K562 (cell line): ENCODE data around the gene ETS2. TPM values are rescaled to one million over a fixed set of nuclear protein-coding genes. Genes with fewer than 3 reads are reported as not detected.
A peak's percentile ranks its signal among the peaks of the same experiment; 100 is the strongest.

Source experiments
- ATAC-seq: fragments of 200-7000 bp; cut with Tn5 transposase; 3 replicates; pipeline ENCODE4 v1.9.1; 2020; ENCODE audit warnings: moderate library complexity
- BruUV-seq: library from RNA; stranded (reverse); fragments of 400-500 nt; replicated peaks from 2 replicates; lab custom pipeline; 2021; lab: Mats Ljungman, UMichigan
- CTCF ChIA-PET: fragments of 300-600 bp; formaldehyde crosslinking; extraction: SDS; loops from one replicate; lab custom pipeline; 2021; ENCODE audit warnings: low intra/inter-chr PET ratio; lab: Yijun Ruan, JAX
- POLR2A ChIA-PET: fragments of 300-600, 350-650 bp; sonication (Branson Sonifier 250); formaldehyde crosslinking; extraction: SDS; loops from one replicate; lab custom pipeline; 2021; ENCODE audit warnings: antibody characterized with exemption, inconsistent platforms; lab: Yijun Ruan, JAX
- DNase-seq, 4 experiments: peaks; one replicate each; pipeline versions ENCODE4 v3.0.0 to v3.0.0-alpha.2; 2011 to 2018; ENCODE audit warnings: low spot score in 3 of 4, mixed read lengths in 3 of 4; ENCODE audit errors: extremely low read depth in 1 of 4
- FAIRE-seq: peaks from 2 replicates; lab custom pipeline; 2011; peaks lifted over from hg19 to GRCh38; lab: Jason Lieb, UNC
- H2AFZ ChIP-seq: 2 replicates; pipeline ENCODE4 v1.6.0; 2011; ENCODE audit warnings: low read depth, low read length, control low read depth, inconsistent platforms
- H3K27ac ChIP-seq: fragments of 200-600 bp; 3 replicates; pipeline ENCODE4 v1.8.0; 2011; ENCODE audit warnings: low read depth, mild to moderate bottlenecking, control low read depth, inconsistent platforms, low read length, moderate library complexity, mixed read lengths; ENCODE audit errors: extremely low read depth
- H3K27me3 ChIP-seq, 2 experiments: fragments of 300-600 bp in 1 of 2; 2 replicates in 1 of 2; 3 replicates in 1 of 2; pipeline versions ENCODE4 v1.6.0 to v1.8.0; 2011; ENCODE audit warnings: inconsistent platforms in 2 of 2, low read length in 2 of 2, mild to moderate bottlenecking in 1 of 2, mixed read lengths in 1 of 2, moderate library complexity in 1 of 2; ENCODE audit not compliant: control insufficient read depth in 2 of 2, insufficient read depth in 2 of 2
- H3K36me3 ChIP-seq: fragments of 300-600 bp; 3 replicates; pipeline ENCODE4 v1.8.0; 2011; ENCODE audit warnings: mild to moderate bottlenecking, low read length, inconsistent platforms; ENCODE audit not compliant: control insufficient read depth, insufficient read depth
- H3K4me1 ChIP-seq, 2 experiments: fragments of 200-600 bp in 1 of 2; replicated peaks in 1 of 2; 2 replicates in 1 of 2; 3 replicates in 1 of 2; pipeline versions ENCODE4 v1.5.1 to v1.8.0; 2011; ENCODE audit warnings: inconsistent platforms in 2 of 2, low read length in 2 of 2, mild to moderate bottlenecking in 1 of 2, mixed read lengths in 1 of 2, moderate library complexity in 1 of 2; ENCODE audit not compliant: control insufficient read depth in 2 of 2, insufficient read depth in 2 of 2
- H3K4me2 ChIP-seq: 2 replicates; pipeline ENCODE4 v1.6.1; 2011; ENCODE audit warnings: low read length, control low read depth, inconsistent platforms, mixed read lengths; ENCODE audit not compliant: insufficient read depth
- H3K4me3 ChIP-seq: fragments of 200-600 bp; sonication (generic), shearing (Covaris generic); 2 replicates; pipeline ENCODE4 v1.5.1; 2016; ENCODE audit warnings: control low read depth, inconsistent platforms
- H3K79me2 ChIP-seq: fragments of 200-600 bp; 3 replicates; pipeline ENCODE4 v1.8.0; 2011; ENCODE audit warnings: low read length, inconsistent platforms; ENCODE audit not compliant: control insufficient read depth, insufficient read depth
- H3K9ac ChIP-seq, 2 experiments: 2 replicates each; pipeline versions ENCODE4 v1.6.0 to v1.6.1; 2011; ENCODE audit warnings: low read depth in 2 of 2, low read length in 2 of 2, control low read depth in 1 of 2, inconsistent platforms in 1 of 2, mild to moderate bottlenecking in 1 of 2, mixed read lengths in 1 of 2; ENCODE audit not compliant: insufficient read depth in 1 of 2
- H3K9me1 ChIP-seq: one replicate; pipeline ENCODE4 v1.6.0; 2011; ENCODE audit warnings: inconsistent platforms, mild to moderate bottlenecking, low read length, moderate library complexity; ENCODE audit not compliant: control insufficient read depth, insufficient read depth
- H3K9me3 ChIP-seq: replicated peaks from 2 replicates; pipeline ENCODE4 v1.5.1; 2011; ENCODE audit warnings: low read depth, low read length, inconsistent platforms; ENCODE audit not compliant: control insufficient read depth, insufficient read depth
- H4K20me1 ChIP-seq: replicated peaks from 2 replicates; pipeline ENCODE4 v1.6.1; 2011; ENCODE audit warnings: low read length, inconsistent platforms, mixed read lengths; ENCODE audit not compliant: control insufficient read depth, insufficient read depth
- BDP1 ChIP-seq: IDR thresholded peaks from 3 replicates; pipeline ENCODE4 v1.6.1; 2011; ENCODE audit not compliant: insufficient read length, insufficient read depth
- BHLHE40 ChIP-seq: IDR thresholded peaks from 2 replicates; pipeline ENCODE4 v1.6.1; 2011; ENCODE audit warnings: low read length, improper control_type of control experiment
- CCAR2 ChIP-seq: fragments of 200-400 bp; formaldehyde crosslinking; IDR thresholded peaks from 2 replicates; pipeline ENCODE4 v1.6.1; 2017; ENCODE audit warnings: mild to moderate bottlenecking, low read depth, low read length
- GATAD2A ChIP-seq: fragments of 450-650 bp; IDR thresholded peaks from 2 replicates; pipeline ENCODE4 v1.6.1; 2017
- LCOR ChIP-seq: sonication (generic); formaldehyde crosslinking; IDR thresholded peaks from 2 replicates; pipeline ENCODE4 v1.8.0; 2022; ENCODE audit warnings: mild to moderate bottlenecking, missing genetic modification reagents
- MECOM ChIP-seq: fragments of 250-450 bp; sonication (Bioruptor Pico); IDR thresholded peaks from 2 replicates; pipeline ENCODE4 v1.8.0; 2022; ENCODE audit warnings: inconsistent platforms
- NCOA1 ChIP-seq: fragments of 450-650 bp; IDR thresholded peaks from 2 replicates; pipeline ENCODE4 v1.6.1; 2016; ENCODE audit warnings: low read depth
- NFE2L1 ChIP-seq: fragments of 450-650 bp; IDR thresholded peaks from 2 replicates; pipeline ENCODE4 v1.6.1; 2016; ENCODE audit warnings: missing genetic modification characterization, low read depth, mild to moderate bottlenecking, missing compliant biosample characterization, moderate library complexity, borderline replicate concordance
- NFRKB ChIP-seq: fragments of 450-650 bp; IDR thresholded peaks from 2 replicates; pipeline ENCODE4 v1.6.1; 2016; ENCODE audit warnings: low read depth
- RBM15 ChIP-seq: fragments of 200-400 bp; formaldehyde crosslinking; IDR thresholded peaks from 2 replicates; pipeline ENCODE4 v1.6.1; 2018; ENCODE audit warnings: mild to moderate bottlenecking, low read length, moderate library complexity; ENCODE audit not compliant: insufficient read depth
- RHOXF2B ChIP-seq: fragments of 250-450 bp; sonication (Bioruptor Pico); conservative IDR thresholded peaks from 2 replicates; pipeline ENCODE4 v1.5.1; 2021
- SMARCA5 ChIP-seq: fragments of 450-650 bp; IDR thresholded peaks from 2 replicates; pipeline ENCODE4 v1.6.1; 2016
- SMC3 ChIP-seq: conservative IDR thresholded peaks from 2 replicates; pipeline ENCODE4 v1.6.1; 2011; ENCODE audit warnings: low read depth, low read length, improper control_type of control experiment; ENCODE audit not compliant: insufficient read depth
- WHSC1 ChIP-seq: IDR thresholded peaks from one replicate; pipeline ENCODE4 v1.6.1; 2012; ENCODE audit warnings: low read length, control low read depth, inconsistent platforms
- ZKSCAN3 ChIP-seq: fragments of 250-450 bp; sonication (Bioruptor Pico); IDR thresholded peaks from 2 replicates; pipeline ENCODE4 v1.4.0; 2020
- ZNF224 ChIP-seq: sonication (generic); formaldehyde crosslinking; IDR thresholded peaks from 2 replicates; pipeline ENCODE4 v1.8.0; 2022; ENCODE audit warnings: mild to moderate bottlenecking, missing genetic modification reagents
- WGBS: fragments of 100-300 bp; shearing (Covaris generic); methylation state at CpG from one replicate; pipeline ENCODE4 v1.1.6; 2016; ENCODE audit warnings: low coverage, mixed read lengths; ENCODE audit not compliant: insufficient coverage; ENCODE audit errors: missing lambda C conversion rate; 5-methylcytosine and 5-hydroxymethylcytosine counted together
- in situ Hi-C: fragments of 300-500 bp; cut with MboI; formaldehyde crosslinking; loops from 4 replicates; pipeline ENCODE4 v1.15.0; 2018; ENCODE audit warnings: inconsistent platforms, mixed read lengths
- intact Hi-C: fragments of 100-400 bp; cut with micrococcal nuclease; formaldehyde crosslinking; loops from 2 replicates; pipeline ENCODE4 v1.14.2; 2022
- polyA plus RNA-seq, 8 experiments: library from polyadenylated mRNA; depleted of rRNA in 4 of 8; stranded (reverse) in 5 of 8; unstranded in 3 of 8; fragments of >200 nt; fragmentation: Nextera tagmentation in 2 of 8; fragmentation: Illumina TruSeq in 1 of 8; extraction: Ambion mirVana in 2 of 8; extraction: Trizol in 1 of 8; gene quantifications; 2 replicates each; pipeline versions ENCODE4 v1.2.1 to v1.2.3, GENCODE V29; 2011 to 2014; ENCODE audit warnings: inconsistent platforms in 1 of 8, missing spikeins in 1 of 8
- total RNA-seq, 7 experiments: library from RNA; depleted of rRNA in 6 of 7; stranded (reverse); fragments of >200 nt in 6 of 7; fragmentation: Illumina TruSeq in 2 of 7; extraction: Trizol in 2 of 7; gene quantifications; 2 replicates each; pipeline versions ENCODE4 v1.2.1 to v1.2.3, GENCODE V29; 2011 to 2021; ENCODE audit warnings: low replicate concordance in 1 of 7
- TF ChIP-seq, protein P1 (sequence below): sonication (generic); formaldehyde crosslinking; IDR thresholded peaks from 2 replicates; pipeline ENCODE4 v1.8.1; 2023; ENCODE audit warnings: mild to moderate bottlenecking, missing genetic modification reagents, moderate library complexity
- TF ChIP-seq, protein P2 (sequence below): fragments of 450-650 bp; formaldehyde crosslinking; IDR thresholded peaks from 2 replicates; pipeline ENCODE4 v1.4.0; 2020; ENCODE audit warnings: mild to moderate bottlenecking, moderate library complexity
- TF ChIP-seq, protein P3 (sequence below): fragments of 250-450 bp; sonication (Bioruptor Pico); IDR thresholded peaks from 2 replicates; pipeline ENCODE4 v1.4.0; 2020; ENCODE audit warnings: mild to moderate bottlenecking, moderate library complexity, borderline replicate concordance

Gene ETS2
- total and polyA plus RNA-seq, 9 of the 15 experiments (the other 6 are each of a cell fraction or from before 2014, with no cell fraction given) = 1.7 to 24.4 (median 12.2) TPM

DNA sequence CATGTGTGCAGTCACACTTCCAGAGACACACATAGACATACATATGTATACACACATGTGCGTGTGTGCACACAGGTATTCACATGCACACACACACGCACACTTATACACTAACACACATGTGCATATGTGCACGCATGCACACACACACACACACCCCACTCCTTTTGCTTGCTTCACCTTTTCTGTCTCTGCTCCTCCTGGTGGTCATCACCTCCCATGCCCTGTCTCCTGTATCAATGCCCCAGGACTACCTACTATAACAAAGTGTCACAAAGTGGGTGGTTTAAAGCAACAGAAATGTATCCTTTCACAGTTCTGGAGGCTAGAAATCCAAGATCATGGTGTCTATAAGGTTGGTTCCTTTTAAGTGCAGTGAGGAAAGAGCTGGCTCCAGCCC lies 27.4 kb downstream of the ETS2 start (continued):
- 0 out of 2 replicates have a peak, but pooled peaks have one; percentile 21 for TF ChIP-seq RHOXF2B (CRISPR knock-in tag)
- TF ChIP-seq SMARCA5 = peak; percentile 15; the same call in 1 of the 2 replicates
- TF ChIP-seq SMC3 = peak; percentile 30; the same call in 1 of the 2 replicates
- peak; percentile 34; the same call in 1 of the 2 replicates for TF ChIP-seq NFRKB
- TF ChIP-seq LCOR (CRISPR knock-in tag) = no peak
- TF ChIP-seq NCOA1 = no peak
- TF ChIP-seq BHLHE40 = peak; percentile 23; the same call in 1 of the 2 replicates

DNA sequence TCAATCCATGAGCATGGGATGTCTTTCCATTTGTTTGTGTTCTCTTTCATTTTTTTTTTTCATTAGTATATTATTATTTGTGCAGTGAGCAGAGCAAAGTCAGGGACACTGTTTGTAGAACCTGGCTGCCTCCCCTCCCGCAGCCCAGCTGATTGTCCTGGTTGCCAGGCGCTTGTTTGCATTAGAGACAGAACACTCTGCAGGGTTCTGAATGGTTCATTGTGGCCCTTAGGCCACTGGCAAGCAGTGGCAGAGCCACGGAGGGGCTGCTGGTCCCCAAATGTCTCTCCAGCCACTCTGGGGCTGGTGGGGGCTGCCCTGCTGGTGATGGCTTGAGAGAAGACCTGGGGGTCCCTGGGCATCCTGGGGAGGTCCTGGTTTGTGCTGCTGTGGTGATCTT lies 29.0 kb downstream of the ETS2 start:
- no peak for FAIRE-seq
- ATAC-seq = no peak
- Histone ChIP-seq H3K4me3 (no peak overlapping the region), H3K79me2 (no peaks in the 10 kb centered on the region), H2AFZ (no peak overlapping the region), H3K36me3 (no peaks in the 10 kb centered on the region), H3K9me3 (no peaks in the 10 kb centered on the region), H3K27me3 (no peaks in the 10 kb centered on the region), H3K9me1 (no peaks in the 10 kb centered on the region), H3K4me1 (peaks cover 3 to 38% of the 10 kb centered on the region in 2 experiments; a peak in 4 of 5 replicates), H3K9ac (no peak overlapping the region), H3K4me2 (no peak overlapping the region), H3K27ac (no peak overlapping the region), H4K20me1 (no peaks in the 10 kb centered on the region)
- ChIA-PET CTCF (no interaction called here), POLR2A (no interaction called here)
- 17% methylated on average over 3 of the region's 3 CpGs for WGBS
- no peak for DNase-seq
- no TSS peak for BruUV-seq
- in situ Hi-C loops = no loop called here
- intact Hi-C loops = no loop called here
- no peak for TF ChIP-seq WHSC1
- TF ChIP-seq, protein P1, sequence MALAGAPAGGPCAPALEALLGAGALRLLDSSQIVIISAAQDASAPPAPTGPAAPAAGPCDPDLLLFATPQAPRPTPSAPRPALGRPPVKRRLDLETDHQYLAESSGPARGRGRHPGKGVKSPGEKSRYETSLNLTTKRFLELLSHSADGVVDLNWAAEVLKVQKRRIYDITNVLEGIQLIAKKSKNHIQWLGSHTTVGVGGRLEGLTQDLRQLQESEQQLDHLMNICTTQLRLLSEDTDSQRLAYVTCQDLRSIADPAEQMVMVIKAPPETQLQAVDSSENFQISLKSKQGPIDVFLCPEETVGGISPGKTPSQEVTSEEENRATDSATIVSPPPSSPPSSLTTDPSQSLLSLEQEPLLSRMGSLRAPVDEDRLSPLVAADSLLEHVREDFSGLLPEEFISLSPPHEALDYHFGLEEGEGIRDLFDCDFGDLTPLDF = no peak
- no peak for TF ChIP-seq MECOM (CRISPR knock-in tag)
- no peak for TF ChIP-seq BDP1
- TF ChIP-seq ZKSCAN3 (CRISPR knock-in tag) = no peak
- TF ChIP-seq, protein P2, sequence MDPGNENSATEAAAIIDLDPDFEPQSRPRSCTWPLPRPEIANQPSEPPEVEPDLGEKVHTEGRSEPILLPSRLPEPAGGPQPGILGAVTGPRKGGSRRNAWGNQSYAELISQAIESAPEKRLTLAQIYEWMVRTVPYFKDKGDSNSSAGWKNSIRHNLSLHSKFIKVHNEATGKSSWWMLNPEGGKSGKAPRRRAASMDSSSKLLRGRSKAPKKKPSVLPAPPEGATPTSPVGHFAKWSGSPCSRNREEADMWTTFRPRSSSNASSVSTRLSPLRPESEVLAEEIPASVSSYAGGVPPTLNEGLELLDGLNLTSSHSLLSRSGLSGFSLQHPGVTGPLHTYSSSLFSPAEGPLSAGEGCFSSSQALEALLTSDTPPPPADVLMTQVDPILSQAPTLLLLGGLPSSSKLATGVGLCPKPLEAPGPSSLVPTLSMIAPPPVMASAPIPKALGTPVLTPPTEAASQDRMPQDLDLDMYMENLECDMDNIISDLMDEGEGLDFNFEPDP (CRISPR knock-in tag) = no peak
- TF ChIP-seq GATAD2A = no peak
- TF ChIP-seq, protein P3, sequence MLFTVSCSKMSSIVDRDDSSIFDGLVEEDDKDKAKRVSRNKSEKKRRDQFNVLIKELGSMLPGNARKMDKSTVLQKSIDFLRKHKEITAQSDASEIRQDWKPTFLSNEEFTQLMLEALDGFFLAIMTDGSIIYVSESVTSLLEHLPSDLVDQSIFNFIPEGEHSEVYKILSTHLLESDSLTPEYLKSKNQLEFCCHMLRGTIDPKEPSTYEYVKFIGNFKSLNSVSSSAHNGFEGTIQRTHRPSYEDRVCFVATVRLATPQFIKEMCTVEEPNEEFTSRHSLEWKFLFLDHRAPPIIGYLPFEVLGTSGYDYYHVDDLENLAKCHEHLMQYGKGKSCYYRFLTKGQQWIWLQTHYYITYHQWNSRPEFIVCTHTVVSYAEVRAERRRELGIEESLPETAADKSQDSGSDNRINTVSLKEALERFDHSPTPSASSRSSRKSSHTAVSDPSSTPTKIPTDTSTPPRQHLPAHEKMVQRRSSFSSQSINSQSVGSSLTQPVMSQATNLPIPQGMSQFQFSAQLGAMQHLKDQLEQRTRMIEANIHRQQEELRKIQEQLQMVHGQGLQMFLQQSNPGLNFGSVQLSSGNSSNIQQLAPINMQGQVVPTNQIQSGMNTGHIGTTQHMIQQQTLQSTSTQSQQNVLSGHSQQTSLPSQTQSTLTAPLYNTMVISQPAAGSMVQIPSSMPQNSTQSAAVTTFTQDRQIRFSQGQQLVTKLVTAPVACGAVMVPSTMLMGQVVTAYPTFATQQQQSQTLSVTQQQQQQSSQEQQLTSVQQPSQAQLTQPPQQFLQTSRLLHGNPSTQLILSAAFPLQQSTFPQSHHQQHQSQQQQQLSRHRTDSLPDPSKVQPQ (CRISPR knock-in tag) = no peak
- TF ChIP-seq ZNF224 = no peak
- no peak for TF ChIP-seq RBM15
- TF ChIP-seq CCAR2 = no peak
- no peak for TF ChIP-seq NFE2L1 (tag)
